K562 (cell line): Measurements from ENCODE around the gene ENG. TPM values are rescaled to one million over a fixed set of nuclear protein-coding genes. Genes with fewer than 3 reads are reported as not detected.

ENCODE experiments used
- ATAC-seq: fragments of 200-7000 bp; cut with Tn5 transposase; 3 replicates; pipeline ENCODE4 v1.9.1; 2020; ENCODE audit warnings: moderate library complexity
- BruUV-seq: library from RNA; stranded (reverse); fragments of 400-500 nt; replicated peaks from 2 replicates; lab custom pipeline; 2021; lab: Mats Ljungman, UMichigan
- CTCF ChIA-PET: fragments of 300-600 bp; formaldehyde crosslinking; extraction: SDS; loops from one replicate; lab custom pipeline; 2021; ENCODE audit warnings: low intra/inter-chr PET ratio; lab: Yijun Ruan, JAX
- POLR2A ChIA-PET: fragments of 300-600, 350-650 bp; sonication (Branson Sonifier 250); formaldehyde crosslinking; extraction: SDS; loops from one replicate; lab custom pipeline; 2021; ENCODE audit warnings: antibody characterized with exemption, inconsistent platforms; lab: Yijun Ruan, JAX
- DNase-seq, 4 experiments: peaks; one replicate each; pipeline versions ENCODE4 v3.0.0 to v3.0.0-alpha.2; 2011 to 2018; ENCODE audit warnings: low spot score in 3 of 4, mixed read lengths in 3 of 4; ENCODE audit errors: extremely low read depth in 1 of 4
- FAIRE-seq: peaks from 2 replicates; lab custom pipeline; 2011; peaks lifted over from hg19 to GRCh38; lab: Jason Lieb, UNC
- H2AFZ ChIP-seq: 2 replicates; pipeline ENCODE4 v1.6.0; 2011; ENCODE audit warnings: low read depth, low read length, control low read depth, inconsistent platforms
- H3K27ac ChIP-seq: fragments of 200-600 bp; 3 replicates; pipeline ENCODE4 v1.8.0; 2011; ENCODE audit warnings: low read depth, mild to moderate bottlenecking, control low read depth, inconsistent platforms, low read length, moderate library complexity, mixed read lengths; ENCODE audit errors: extremely low read depth
- H3K27me3 ChIP-seq, 2 experiments: fragments of 300-600 bp in 1 of 2; 2 replicates in 1 of 2; 3 replicates in 1 of 2; pipeline versions ENCODE4 v1.6.0 to v1.8.0; 2011; ENCODE audit warnings: inconsistent platforms in 2 of 2, low read length in 2 of 2, mild to moderate bottlenecking in 1 of 2, mixed read lengths in 1 of 2, moderate library complexity in 1 of 2; ENCODE audit not compliant: control insufficient read depth in 2 of 2, insufficient read depth in 2 of 2
- H3K36me3 ChIP-seq: fragments of 300-600 bp; 3 replicates; pipeline ENCODE4 v1.8.0; 2011; ENCODE audit warnings: mild to moderate bottlenecking, low read length, inconsistent platforms; ENCODE audit not compliant: control insufficient read depth, insufficient read depth
- H3K4me1 ChIP-seq, 2 experiments: fragments of 200-600 bp in 1 of 2; replicated peaks in 1 of 2; 2 replicates in 1 of 2; 3 replicates in 1 of 2; pipeline versions ENCODE4 v1.5.1 to v1.8.0; 2011; ENCODE audit warnings: inconsistent platforms in 2 of 2, low read length in 2 of 2, mild to moderate bottlenecking in 1 of 2, mixed read lengths in 1 of 2, moderate library complexity in 1 of 2; ENCODE audit not compliant: control insufficient read depth in 2 of 2, insufficient read depth in 2 of 2
- H3K4me2 ChIP-seq: 2 replicates; pipeline ENCODE4 v1.6.1; 2011; ENCODE audit warnings: low read length, control low read depth, inconsistent platforms, mixed read lengths; ENCODE audit not compliant: insufficient read depth
- H3K4me3 ChIP-seq: fragments of 200-600 bp; sonication (generic), shearing (Covaris generic); 2 replicates; pipeline ENCODE4 v1.5.1; 2016; ENCODE audit warnings: control low read depth, inconsistent platforms
- H3K79me2 ChIP-seq: fragments of 200-600 bp; 3 replicates; pipeline ENCODE4 v1.8.0; 2011; ENCODE audit warnings: low read length, inconsistent platforms; ENCODE audit not compliant: control insufficient read depth, insufficient read depth
- H3K9ac ChIP-seq, 2 experiments: 2 replicates each; pipeline versions ENCODE4 v1.6.0 to v1.6.1; 2011; ENCODE audit warnings: low read depth in 2 of 2, low read length in 2 of 2, control low read depth in 1 of 2, inconsistent platforms in 1 of 2, mild to moderate bottlenecking in 1 of 2, mixed read lengths in 1 of 2; ENCODE audit not compliant: insufficient read depth in 1 of 2
- H3K9me1 ChIP-seq: one replicate; pipeline ENCODE4 v1.6.0; 2011; ENCODE audit warnings: inconsistent platforms, mild to moderate bottlenecking, low read length, moderate library complexity; ENCODE audit not compliant: control insufficient read depth, insufficient read depth
- H3K9me3 ChIP-seq: replicated peaks from 2 replicates; pipeline ENCODE4 v1.5.1; 2011; ENCODE audit warnings: low read depth, low read length, inconsistent platforms; ENCODE audit not compliant: control insufficient read depth, insufficient read depth
- H4K20me1 ChIP-seq: replicated peaks from 2 replicates; pipeline ENCODE4 v1.6.1; 2011; ENCODE audit warnings: low read length, inconsistent platforms, mixed read lengths; ENCODE audit not compliant: control insufficient read depth, insufficient read depth
- CEBPG ChIP-seq, 3 experiments: fragments of 200-800 bp in 1 of 3; sonication (Bioruptor generic) in 1 of 3; sonication (generic) in 1 of 3; formaldehyde crosslinking in 1 of 3; IDR thresholded peaks in 2 of 3; conservative IDR thresholded peaks in 1 of 3; 2 replicates each; pipeline versions ENCODE4 v1.6.1 to v1.8.0; 2016 to 2022; ENCODE audit warnings: missing compliant biosample characterization in 2 of 3, missing genetic modification characterization in 2 of 3, mild to moderate bottlenecking in 1 of 3, missing genetic modification reagents in 1 of 3
- COPS2 ChIP-seq: fragments of 450-650 bp; conservative IDR thresholded peaks from 2 replicates; pipeline ENCODE4 v1.6.1; 2016; ENCODE audit warnings: mild to moderate bottlenecking, moderate library complexity
- CREB3L1 ChIP-seq: fragments of 450-650 bp; IDR thresholded peaks from 2 replicates; pipeline ENCODE4 v1.6.1; 2014; ENCODE audit warnings: low read depth, mild to moderate bottlenecking, moderate library complexity, borderline replicate concordance
- ETV1 ChIP-seq: fragments of 450-650 bp; conservative IDR thresholded peaks from 2 replicates; pipeline ENCODE4 v1.6.1; 2016; ENCODE audit warnings: missing genetic modification characterization, control low read depth, low read depth, missing compliant biosample characterization
- GABPA ChIP-seq: fragments of 200-800 bp; sonication (Bioruptor generic); conservative IDR thresholded peaks from 2 replicates; pipeline ENCODE4 v1.6.1; 2016; ENCODE audit warnings: low read depth, missing genetic modification characterization, missing compliant biosample characterization
- MYBL2 ChIP-seq, 2 experiments: fragments of 450-650 bp in 1 of 2; sonication (generic) in 1 of 2; formaldehyde crosslinking in 1 of 2; IDR thresholded peaks; 2 replicates each; pipeline versions ENCODE4 v1.6.1 to v1.8.1; 2017 to 2022; ENCODE audit warnings: borderline replicate concordance in 1 of 2, inconsistent platforms in 1 of 2, low read depth in 1 of 2, mild to moderate bottlenecking in 1 of 2, missing genetic modification reagents in 1 of 2, moderate library complexity in 1 of 2
- NFE2 ChIP-seq: IDR thresholded peaks from 2 replicates; pipeline ENCODE4 v1.6.1; 2014; ENCODE audit warnings: antibody characterized with exemption, low read depth
- RFX5 ChIP-seq: IDR thresholded peaks from 2 replicates; pipeline ENCODE4 v1.6.1; 2011; ENCODE audit warnings: low read depth, mild to moderate bottlenecking, improper control_type of control experiment, low read length
- RUNX1 ChIP-seq: sonication (generic); IDR thresholded peaks from 2 replicates; pipeline ENCODE4 v1.6.1; 2016; ENCODE audit warnings: antibody characterized with exemption, low read depth
- SMARCE1 ChIP-seq: fragments of 450-650 bp; IDR thresholded peaks from 2 replicates; pipeline ENCODE4 v1.7.1; 2016; ENCODE audit warnings: mild to moderate bottlenecking
- TARDBP ChIP-seq: fragments of 450-650 bp; IDR thresholded peaks from 2 replicates; pipeline ENCODE4 v1.6.1; 2016
- TEAD2 ChIP-seq: fragments of 450-650 bp; IDR thresholded peaks from 2 replicates; pipeline ENCODE4 v1.6.1; 2016; ENCODE audit warnings: missing genetic modification characterization, control low read depth, missing compliant biosample characterization
- USF1 ChIP-seq: sonication (generic); formaldehyde crosslinking; IDR thresholded peaks from 2 replicates; pipeline ENCODE4 v1.9.0; 2022; ENCODE audit warnings: mild to moderate bottlenecking, missing genetic modification reagents
- USF2 ChIP-seq: sonication (generic); formaldehyde crosslinking; IDR thresholded peaks from 2 replicates; pipeline ENCODE4 v1.5.0; 2020; ENCODE audit warnings: missing genetic modification reagents
- XRCC3 ChIP-seq: fragments of 450-650 bp; IDR thresholded peaks from 2 replicates; pipeline ENCODE4 v1.6.1; 2017; ENCODE audit warnings: mild to moderate bottlenecking, moderate library complexity
- ZC3H8 ChIP-seq: fragments of 450-650 bp; IDR thresholded peaks from 2 replicates; pipeline ENCODE4 v1.6.1; 2017
- ZNF121 ChIP-seq: sonication (generic); formaldehyde crosslinking; conservative IDR thresholded peaks from 2 replicates; pipeline ENCODE4 v1.8.0; 2022; ENCODE audit warnings: missing genetic modification reagents
- ZNF3 ChIP-seq: fragments of 250-450 bp; sonication (Bioruptor Pico); IDR thresholded peaks from 2 replicates; pipeline ENCODE4 v1.5.0; 2021; ENCODE audit warnings: mild to moderate bottlenecking, moderate library complexity
- ZNF79 ChIP-seq: fragments of 250-450 bp; sonication (Bioruptor Pico); IDR thresholded peaks from 2 replicates; pipeline ENCODE4 v1.4.0; 2020; ENCODE audit warnings: low read depth, mild to moderate bottlenecking, moderate library complexity
- WGBS: fragments of 100-300 bp; shearing (Covaris generic); methylation state at CpG from one replicate; pipeline ENCODE4 v1.1.6; 2016; ENCODE audit warnings: low coverage, mixed read lengths; ENCODE audit not compliant: insufficient coverage; ENCODE audit errors: missing lambda C conversion rate; 5-methylcytosine and 5-hydroxymethylcytosine counted together
- in situ Hi-C: fragments of 300-500 bp; cut with MboI; formaldehyde crosslinking; loops from 4 replicates; pipeline ENCODE4 v1.15.0; 2018; ENCODE audit warnings: inconsistent platforms, mixed read lengths
- intact Hi-C: fragments of 100-400 bp; cut with micrococcal nuclease; formaldehyde crosslinking; loops from 2 replicates; pipeline ENCODE4 v1.14.2; 2022
- polyA plus RNA-seq, 8 experiments: library from polyadenylated mRNA; depleted of rRNA in 4 of 8; stranded (reverse) in 5 of 8; unstranded in 3 of 8; fragments of >200 nt; fragmentation: Nextera tagmentation in 2 of 8; fragmentation: Illumina TruSeq in 1 of 8; extraction: Ambion mirVana in 2 of 8; extraction: Trizol in 1 of 8; gene quantifications; 2 replicates each; pipeline versions ENCODE4 v1.2.1 to v1.2.3, GENCODE V29; 2011 to 2014; ENCODE audit warnings: inconsistent platforms in 1 of 8, missing spikeins in 1 of 8
- total RNA-seq, 7 experiments: library from RNA; depleted of rRNA in 6 of 7; stranded (reverse); fragments of >200 nt in 6 of 7; fragmentation: Illumina TruSeq in 2 of 7; extraction: Trizol in 2 of 7; gene quantifications; 2 replicates each; pipeline versions ENCODE4 v1.2.1 to v1.2.3, GENCODE V29; 2011 to 2021; ENCODE audit warnings: low replicate concordance in 1 of 7

The ENG gene
- total and polyA plus RNA-seq, 9 of the 15 experiments (the other 6 are each of a cell fraction or from before 2014, with no cell fraction given): 0.04 to 0.40 (median 0.14) TPM; not detected in 1

- ChIA-PET CTCF (interaction anchor here (0.7 kb wide), 1 partner anchor 131 kb away, joined by 4 read pairs; no protein-coding TSS in a partner anchor), POLR2A (interaction anchor here (0.7 to 1.1 kb wide), 6 partner anchors 8 to 216 kb away, joined by 3 to 5 read pairs (median 3); partner anchors contain the start of gene ST6GALNAC4)
- Histone ChIP-seq H4K20me1 (no peaks in the 10 kb centered on the region), H3K9me1 (no peaks in the 10 kb centered on the region), H3K9ac (peak overlapping the region; percentile 52 to 72), H3K27ac (peak overlapping the region; percentile 77), H3K4me1 (peaks cover 30 to 53% of the 10 kb centered on the region in 2 experiments), H3K9me3 (no peaks in the 10 kb centered on the region), H3K36me3 (peaks cover 13% of the 10 kb centered on the region; the same call in 2 of the 3 replicates), H3K4me2 (peak overlapping the region; percentile 48), H2AFZ (peak overlapping the region; percentile 70), H3K27me3 (no peaks in the 10 kb centered on the region), H3K79me2 (peaks cover 4% of the 10 kb centered on the region), H3K4me3 (no peak overlapping the region)
- 23% methylated on average over 16 of the region's 17 CpGs for WGBS
- BruUV-seq: no TSS peak
- in situ Hi-C loops (loop anchor here (25.0 kb wide), 1 partner anchor 967 kb away; no protein-coding TSS in a partner anchor), intact Hi-C loops (no loop called here)
- peak; percentile 84 for ATAC-seq
- peak; percentile 78 to 97 (median 82) for DNase-seq
- peak; percentile 96 for FAIRE-seq
- TF ChIP-seq XRCC3: no peak
- TF ChIP-seq USF1: no peak
- TF ChIP-seq ZNF3 (CRISPR knock-in tag): no peak
- TF ChIP-seq TEAD2 (tag): no peak
- TF ChIP-seq ZNF121 (CRISPR knock-in tag): no peak
- TF ChIP-seq RUNX1: no peak
- TF ChIP-seq MYBL2 (IDR thresholded peaks at IDR 0.05; ENCODE audit: low read depth): no peak
- TF ChIP-seq MYBL2 (CRISPR knock-in tag; IDR thresholded peaks at IDR 0.05; ENCODE audit: borderline replicate concordance): no peak
- TF ChIP-seq ZC3H8: no peak
- no peak for TF ChIP-seq NFE2
- TF ChIP-seq ETV1 (tag): peak; percentile 45
- no peak for TF ChIP-seq CEBPG (CRISPR knock-in tag; IDR thresholded peaks at IDR 0.05)
- TF ChIP-seq CEBPG (tag; conservative IDR thresholded peaks at IDR 0.05 in 1 of 2, IDR thresholded peaks at IDR 0.05 in 1 of 2): no peak
- TF ChIP-seq GABPA (tag): peak; percentile 60
- no peak for TF ChIP-seq CREB3L1
- no peak for TF ChIP-seq COPS2
- no peak for TF ChIP-seq RFX5
- TF ChIP-seq SMARCE1: no peak
- no peak for TF ChIP-seq ZNF79 (CRISPR knock-in tag)
- TF ChIP-seq USF2 (CRISPR knock-in tag): no peak
- TF ChIP-seq TARDBP: no peak
Measured at GRCh38 chr9:127903557-127904475, 49.4 kb upstream of the ENG start.
